ENCODE measurements around the gene GREB1.

The GREB1 gene

GRCh38 chr2:11683966-11684365, 150.1 kb downstream of the GREB1 start:
- Histone ChIP-seq H3K36me3 (ENCODE audit: low read length) (no peaks in the 10 kb centered on the region), H3K4me3 (ENCODE audit: insufficient read depth, low read length, poor library complexity, severe bottlenecking) (no peak overlapping the region), H3K27ac (ENCODE audit: low read depth, low read length) (no peak overlapping the region), H3K4me2 (ENCODE audit: low read depth, low read length, poor library complexity, severe bottlenecking) (no peak overlapping the region), H3F3A (ENCODE audit: insufficient read depth) (no peaks in the 10 kb centered on the region), H4K20me1 (ENCODE audit: low read depth, low read length) (no peaks in the 10 kb centered on the region), H3K27me3 (ENCODE audit: low read length) (no peaks in the 10 kb centered on the region), H3K9me3 (ENCODE audit: insufficient read depth, low read length) (no peaks in the 10 kb centered on the region), H2AFZ (ENCODE audit: low read depth, low read length, severe bottlenecking) (no peak overlapping the region), H3K79me2 (ENCODE audit: insufficient read depth, low read length) (no peaks in the 10 kb centered on the region), H3K9ac (ENCODE audit: low read length) (no peak overlapping the region), H3K9me2 (replicated peaks; ENCODE audit: insufficient read depth, low read length) (no peaks in the 10 kb centered on the region)
- TF ChIP-seq, protein P1, sequence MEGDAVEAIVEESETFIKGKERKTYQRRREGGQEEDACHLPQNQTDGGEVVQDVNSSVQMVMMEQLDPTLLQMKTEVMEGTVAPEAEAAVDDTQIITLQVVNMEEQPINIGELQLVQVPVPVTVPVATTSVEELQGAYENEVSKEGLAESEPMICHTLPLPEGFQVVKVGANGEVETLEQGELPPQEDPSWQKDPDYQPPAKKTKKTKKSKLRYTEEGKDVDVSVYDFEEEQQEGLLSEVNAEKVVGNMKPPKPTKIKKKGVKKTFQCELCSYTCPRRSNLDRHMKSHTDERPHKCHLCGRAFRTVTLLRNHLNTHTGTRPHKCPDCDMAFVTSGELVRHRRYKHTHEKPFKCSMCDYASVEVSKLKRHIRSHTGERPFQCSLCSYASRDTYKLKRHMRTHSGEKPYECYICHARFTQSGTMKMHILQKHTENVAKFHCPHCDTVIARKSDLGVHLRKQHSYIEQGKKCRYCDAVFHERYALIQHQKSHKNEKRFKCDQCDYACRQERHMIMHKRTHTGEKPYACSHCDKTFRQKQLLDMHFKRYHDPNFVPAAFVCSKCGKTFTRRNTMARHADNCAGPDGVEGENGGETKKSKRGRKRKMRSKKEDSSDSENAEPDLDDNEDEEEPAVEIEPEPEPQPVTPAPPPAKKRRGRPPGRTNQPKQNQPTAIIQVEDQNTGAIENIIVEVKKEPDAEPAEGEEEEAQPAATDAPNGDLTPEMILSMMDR (IDR thresholded peaks at IDR 0.05; ENCODE audit: insufficient read depth, low read length, poor library complexity, severe bottlenecking): no peak
- TF ChIP-seq EZH2phosphoT487 (conservative IDR thresholded peaks at IDR 0.05; ENCODE audit: low read length): no peak

DNA sequence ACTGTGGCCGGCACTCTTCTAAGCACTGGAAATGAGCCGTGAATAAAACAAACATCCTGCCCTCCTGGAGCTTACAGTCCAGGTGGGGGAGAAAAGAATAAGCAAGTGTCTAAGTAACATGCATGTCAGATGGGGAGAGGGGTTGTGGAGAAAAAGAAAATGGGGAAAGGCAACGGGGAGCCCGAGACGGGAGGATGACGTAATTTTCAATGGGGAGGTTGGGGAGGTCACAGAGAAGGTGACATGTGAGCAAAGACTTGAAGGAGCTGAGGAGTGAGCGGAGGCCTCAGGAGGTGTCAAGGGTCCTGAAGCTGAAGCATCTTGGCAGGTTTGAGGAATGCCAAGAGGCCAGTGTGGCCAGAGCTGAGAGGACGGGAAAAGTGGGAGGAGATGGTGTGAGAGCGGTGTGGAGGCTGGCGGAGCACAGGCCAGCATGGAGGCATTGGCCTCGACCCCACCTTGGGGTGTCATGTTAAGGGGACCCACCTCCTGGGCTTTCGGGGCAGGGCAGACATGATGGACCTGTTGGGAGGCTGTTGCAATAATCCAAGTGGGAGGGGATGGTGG, 151.1 kb downstream of the GREB1 start:
- Histone ChIP-seq H3K4me2 (ENCODE audit: low read depth, low read length, poor library complexity, severe bottlenecking) (no peak overlapping the region), H3F3A (ENCODE audit: insufficient read depth) (no peaks in the 10 kb centered on the region), H3K4me3 (ENCODE audit: insufficient read depth, low read length, poor library complexity, severe bottlenecking) (no peak overlapping the region), H3K79me2 (ENCODE audit: insufficient read depth, low read length) (no peaks in the 10 kb centered on the region), H2AFZ (ENCODE audit: low read depth, low read length, severe bottlenecking) (no peak overlapping the region), H3K27ac (ENCODE audit: low read depth, low read length) (no peak overlapping the region), H3K9me3 (ENCODE audit: insufficient read depth, low read length) (no peaks in the 10 kb centered on the region), H4K20me1 (ENCODE audit: low read depth, low read length) (no peaks in the 10 kb centered on the region), H3K9me2 (replicated peaks; ENCODE audit: insufficient read depth, low read length) (no peaks in the 10 kb centered on the region), H3K9ac (ENCODE audit: low read length) (no peak overlapping the region), H3K27me3 (ENCODE audit: low read length) (no peaks in the 10 kb centered on the region), H3K36me3 (ENCODE audit: low read length) (no peaks in the 10 kb centered on the region)
- TF ChIP-seq, protein P1 (IDR thresholded peaks at IDR 0.05; ENCODE audit: insufficient read depth, low read length, poor library complexity, severe bottlenecking): no peak
- TF ChIP-seq EZH2phosphoT487 (conservative IDR thresholded peaks at IDR 0.05; ENCODE audit: low read length): no peak

GRCh38 chr2:11685906-11686470, 152.1 kb downstream of the GREB1 start:
- Histone ChIP-seq H3K36me3 (ENCODE audit: low read length) (no peaks in the 10 kb centered on the region), H3K9ac (ENCODE audit: low read length) (no peak overlapping the region), H3F3A (ENCODE audit: insufficient read depth) (no peaks in the 10 kb centered on the region), H3K9me3 (ENCODE audit: insufficient read depth, low read length) (no peaks in the 10 kb centered on the region), H3K27me3 (ENCODE audit: low read length) (no peaks in the 10 kb centered on the region), H2AFZ (ENCODE audit: low read depth, low read length, severe bottlenecking) (no peak overlapping the region), H4K20me1 (ENCODE audit: low read depth, low read length) (no peaks in the 10 kb centered on the region), H3K27ac (ENCODE audit: low read depth, low read length) (no peak overlapping the region), H3K4me3 (ENCODE audit: insufficient read depth, low read length, poor library complexity, severe bottlenecking) (no peak overlapping the region), H3K4me2 (ENCODE audit: low read depth, low read length, poor library complexity, severe bottlenecking) (no peak overlapping the region), H3K79me2 (ENCODE audit: insufficient read depth, low read length) (no peaks in the 10 kb centered on the region), H3K9me2 (replicated peaks; ENCODE audit: insufficient read depth, low read length) (no peaks in the 10 kb centered on the region)
- TF ChIP-seq EZH2phosphoT487 (conservative IDR thresholded peaks at IDR 0.05; ENCODE audit: low read length): no peak
- TF ChIP-seq, protein P1 (IDR thresholded peaks at IDR 0.05; ENCODE audit: insufficient read depth, low read length, poor library complexity, severe bottlenecking): no peak
